Stimulated activated CD8-positive, alpha-beta memory T cell treated with anti-CD3 and anti-CD28 coated beads, Interleukin-4, amount 100 ng/mL, for 4 hours (primary cell): ENCODE measurements around the gene BACH2.
A peak's percentile ranks its signal among the peaks of the same experiment; 100 is the strongest.
"Not testable (repeated sequence)": the region's sequence is repeated elsewhere in the genome, so short reads cannot be mapped to it uniquely, and the experiment has no call there.

ENCODE experiments used
- DNase-seq, 2 donors: peaks; one replicate each; pipeline ENCODE4 v3.0.0-alpha.2; 2020; ENCODE audit warnings: low read depth in 2 of 2, low spot score in 1 of 2

Gene BACH2

GRCh38 chr6:90186637-90187371 lies 109.8 kb downstream of the BACH2 start:
- no peak for DNase-seq

- no peak for DNase-seq
Observed at GRCh38 chr6:90186026-90186425, 110.6 kb downstream of the BACH2 start.

- DNase-seq, result no peak
Observed at GRCh38 chr6:90184334-90185298, 112.0 kb downstream of the BACH2 start.

- DNase-seq, result no peak
Observed at GRCh38 chr6:90183587-90184333, 112.9 kb downstream of the BACH2 start.

GRCh38 chr6:90180526-90180925 lies 116.1 kb downstream of the BACH2 start:
- no peak for DNase-seq

- DNase-seq, result no peak
Observed at GRCh38 chr6:90179190-90180169, 117.2 kb downstream of the BACH2 start.

- no peak for DNase-seq
Observed at GRCh38 chr6:90178384-90178855, 118.2 kb downstream of the BACH2 start.

- no peak for DNase-seq
Observed at GRCh38 chr6:90177544-90178383, 118.9 kb downstream of the BACH2 start.

- DNase-seq, result peak in 1 of 2 donors; percentile 29
Observed at GRCh38 chr6:90175627-90176538, 120.8 kb downstream of the BACH2 start.

GRCh38 chr6:90173262-90173925 lies 123.2 kb downstream of the BACH2 start:
- DNase-seq, result no peak

GRCh38 chr6:90170601-90171000 lies 126.0 kb downstream of the BACH2 start:
- no peak for DNase-seq

- DNase-seq, result no peak
Observed at GRCh38 chr6:90169374-90169773, 127.3 kb downstream of the BACH2 start.

- no peak for DNase-seq
Observed at GRCh38 chr6:90168693-90169131, 127.9 kb downstream of the BACH2 start.

GRCh38 chr6:90167514-90168379 lies 128.9 kb downstream of the BACH2 start:
- no peak for DNase-seq

- not testable (repeated sequence) for DNase-seq
Observed at GRCh38 chr6:90166155-90166924, 130.3 kb downstream of the BACH2 start.
